ENCODE results near the gene NOVA1. TPM values are rescaled to one million over a fixed set of nuclear protein-coding genes. Genes with fewer than 3 reads are reported as not detected.

NOVA1 gene
- total RNA-seq, 1 donor from 2014 or later: 3.8 TPM

GRCh38 chr14:26486922-26487321, 110.9 kb downstream of the NOVA1 start:
- intact Hi-C loops (cut with DNase I): no loop called here
- no peak for ATAC-seq
- DNase-seq (ENCODE audit: missing footprints): no peak

- intact Hi-C loops (cut with DNase I): no loop called here
These were observed 113.3 kb downstream of the NOVA1 start for GRCh38 chr14:26484562-26484961.

GRCh38 chr14:26478967-26479366, 118.9 kb downstream of the NOVA1 start:
- ATAC-seq: no peak
- DNase-seq (ENCODE audit: missing footprints): no peak
- intact Hi-C loops (cut with DNase I): no loop called here

More at GRCh38 chr14:26484562-26484961, 113.3 kb downstream of the NOVA1 start:
- no peak for DNase-seq (ENCODE audit: missing footprints)
- no peak for ATAC-seq

GRCh38 chr14:26466862-26467261, 131.0 kb downstream of the NOVA1 start:
- no peak for DNase-seq (ENCODE audit: missing footprints)
- no peak for ATAC-seq
- intact Hi-C loops (cut with DNase I): no loop called here

- no peak for DNase-seq (ENCODE audit: missing footprints)
- intact Hi-C loops (cut with DNase I): no loop called here
- no peak for ATAC-seq
These were observed 134.7 kb downstream of the NOVA1 start for GRCh38 chr14:26463136-26463535.

- ATAC-seq (no peak), DNase-seq (ENCODE audit: missing footprints) (no peak)
- intact Hi-C loops (cut with DNase I): no loop called here
These were observed 143.7 kb downstream of the NOVA1 start for GRCh38 chr14:26454105-26454504.

- intact Hi-C loops (cut with DNase I): no loop called here
- no peak for ATAC-seq
- no peak for DNase-seq (ENCODE audit: missing footprints)
These were observed 149.5 kb downstream of the NOVA1 start for GRCh38 chr14:26448181-26448855.

- no peak for ATAC-seq
- intact Hi-C loops (cut with DNase I): no loop called here
- no peak for DNase-seq (ENCODE audit: missing footprints)
These were observed 153.0 kb downstream of the NOVA1 start for GRCh38 chr14:26444822-26445221.

- ATAC-seq (no peak), DNase-seq (ENCODE audit: missing footprints) (no peak)
- intact Hi-C loops (cut with DNase I): no loop called here
These were observed 154.2 kb downstream of the NOVA1 start for GRCh38 chr14:26443654-26444053.

GRCh38 chr14:26429205-26429604, 168.6 kb downstream of the NOVA1 start:
- ATAC-seq: no peak
- DNase-seq (ENCODE audit: missing footprints): no peak
- intact Hi-C loops (cut with DNase I): no loop called here

GRCh38 chr14:26427097-26427496, 170.7 kb downstream of the NOVA1 start:
- ATAC-seq (no peak), DNase-seq (ENCODE audit: missing footprints) (no peak)
- intact Hi-C loops (cut with DNase I): no loop called here

GRCh38 chr14:26424537-26424936, 173.3 kb downstream of the NOVA1 start:
- ATAC-seq: no peak
- DNase-seq (ENCODE audit: missing footprints): no peak
- intact Hi-C loops (cut with DNase I): no loop called here

GRCh38 chr14:26415618-26416123, 182.2 kb downstream of the NOVA1 start:
- DNase-seq (ENCODE audit: missing footprints): no peak
- intact Hi-C loops (cut with DNase I): no loop called here
- no peak for ATAC-seq

GRCh38 chr14:26414926-26415325, 182.9 kb downstream of the NOVA1 start:
- DNase-seq (ENCODE audit: missing footprints) (no peak), ATAC-seq (no peak)
- intact Hi-C loops (cut with DNase I): no loop called here

GRCh38 chr14:26414103-26414502, 183.7 kb downstream of the NOVA1 start:
- intact Hi-C loops (cut with DNase I): no loop called here
- DNase-seq (ENCODE audit: missing footprints) (no peak), ATAC-seq (no peak)

GRCh38 chr14:26412421-26412820, 185.4 kb downstream of the NOVA1 start:
- intact Hi-C loops (cut with DNase I): no loop called here
- DNase-seq (ENCODE audit: missing footprints): no peak
- ATAC-seq: no peak

GRCh38 chr14:26410189-26410685, 187.6 kb downstream of the NOVA1 start:
- intact Hi-C loops (cut with DNase I): no loop called here
- DNase-seq (ENCODE audit: missing footprints) (no peak), ATAC-seq (no peak)

GRCh38 chr14:26404927-26405326, 192.9 kb downstream of the NOVA1 start:
- DNase-seq (ENCODE audit: missing footprints) (no peak), ATAC-seq (no peak)
- intact Hi-C loops (cut with DNase I): no loop called here

GRCh38 chr14:26403760-26404159, 194.1 kb downstream of the NOVA1 start:
- ATAC-seq: no peak
- DNase-seq (ENCODE audit: missing footprints): no peak
- intact Hi-C loops (cut with DNase I): no loop called here

GRCh38 chr14:26402126-26402525, 195.7 kb downstream of the NOVA1 start:
- DNase-seq (ENCODE audit: missing footprints) (no peak), ATAC-seq (no peak)
- intact Hi-C loops (cut with DNase I): no loop called here

All from Right ventricle myocardium inferior (tissue), 1 donor.